ENCODE data around the gene SLC26A1.

GRCh38 chr4:971666-972500 lies 21.3 kb downstream of the SLC26A1 start:
- TF ChIP-seq EZH2 (IDR thresholded peaks at IDR 0.05) (no peak), POLR2AphosphoS5 (IDR thresholded peaks at IDR 0.05; ENCODE audit: low read depth, low read length) (no peak), EGR1 (IDR thresholded peaks at IDR 0.05; ENCODE audit: low read depth) (no peak), SP1 (IDR thresholded peaks at IDR 0.05; ENCODE audit: low read depth) (no peak), POLR2A (IDR thresholded peaks at IDR 0.05; ENCODE audit: borderline replicate concordance, extremely low read depth, insufficient read depth, insufficient read length) (no peak), SIN3A (IDR thresholded peaks at IDR 0.05; ENCODE audit: low read depth) (no peak), MAX (IDR thresholded peaks at IDR 0.05) (no peak), RAD21 (IDR thresholded peaks at IDR 0.05; ENCODE audit: low read depth) (no peak), CEBPB (IDR thresholded peaks at IDR 0.05; ENCODE audit: low read depth) (no peak), ZFX (IDR thresholded peaks at IDR 0.05) (no peak), ZNF274 (IDR thresholded peaks at IDR 0.05; ENCODE audit: low read depth, low read length) (no peak)
- TF ChIP-seq, protein P1, sequence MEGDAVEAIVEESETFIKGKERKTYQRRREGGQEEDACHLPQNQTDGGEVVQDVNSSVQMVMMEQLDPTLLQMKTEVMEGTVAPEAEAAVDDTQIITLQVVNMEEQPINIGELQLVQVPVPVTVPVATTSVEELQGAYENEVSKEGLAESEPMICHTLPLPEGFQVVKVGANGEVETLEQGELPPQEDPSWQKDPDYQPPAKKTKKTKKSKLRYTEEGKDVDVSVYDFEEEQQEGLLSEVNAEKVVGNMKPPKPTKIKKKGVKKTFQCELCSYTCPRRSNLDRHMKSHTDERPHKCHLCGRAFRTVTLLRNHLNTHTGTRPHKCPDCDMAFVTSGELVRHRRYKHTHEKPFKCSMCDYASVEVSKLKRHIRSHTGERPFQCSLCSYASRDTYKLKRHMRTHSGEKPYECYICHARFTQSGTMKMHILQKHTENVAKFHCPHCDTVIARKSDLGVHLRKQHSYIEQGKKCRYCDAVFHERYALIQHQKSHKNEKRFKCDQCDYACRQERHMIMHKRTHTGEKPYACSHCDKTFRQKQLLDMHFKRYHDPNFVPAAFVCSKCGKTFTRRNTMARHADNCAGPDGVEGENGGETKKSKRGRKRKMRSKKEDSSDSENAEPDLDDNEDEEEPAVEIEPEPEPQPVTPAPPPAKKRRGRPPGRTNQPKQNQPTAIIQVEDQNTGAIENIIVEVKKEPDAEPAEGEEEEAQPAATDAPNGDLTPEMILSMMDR (IDR thresholded peaks at IDR 0.05 in 2 of 3, conservative IDR thresholded peaks at IDR 0.05 in 1 of 3; ENCODE audit: borderline replicate concordance in 1 of 3, insufficient read depth in 1 of 3, low read depth in 2 of 3, low read length in 2 of 3) = no peak
